ENCODE results near the gene TBCE. TPM values are rescaled to one million over a fixed set of nuclear protein-coding genes. Genes with fewer than 3 reads are reported as not detected.

The TBCE gene
- total RNA-seq, 1 experiment from 2014 or later, result 41.6 TPM

- Histone ChIP-seq H2BK15ac (ENCODE audit: low read depth, low read length) (no peak within 1 kb of the TSS; the same call in 1 of the 2 replicates), H3K79me1 (ENCODE audit: insufficient read depth, low read depth, low read length, poor library complexity, severe bottlenecking) (peaks cover 3% of the 10 kb centered on the region), H3K27ac (ENCODE audit: insufficient read length, low read depth, low read length) (peak within 1 kb of the TSS; percentile 90), H3K4ac (ENCODE audit: low read depth, low read length) (no peak within 1 kb of the TSS; the same call in 1 of the 2 replicates), H3K79me2 (ENCODE audit: insufficient read depth, low read length) (peaks cover 38% of the 10 kb centered on the region; the same call in 1 of the 2 replicates), H4K20me1 (ENCODE audit: control insufficient read depth, insufficient read depth, insufficient read length) (no peaks in the 10 kb centered on the region), H3K56ac (ENCODE audit: insufficient read length, low read depth, low read length) (peak within 1 kb of the TSS; percentile 68), H3T11ph (ENCODE audit: low read length) (no peak within 1 kb of the TSS), H3K14ac (ENCODE audit: insufficient read depth, low read length) (peak within 1 kb of the TSS; percentile 98), H3K18ac (ENCODE audit: insufficient read length, low read depth, low read length) (peak within 1 kb of the TSS; percentile 98), H2BK12ac (ENCODE audit: insufficient read length, low read depth, low read length) (no peak within 1 kb of the TSS), H4K8ac (replicated peaks; ENCODE audit: insufficient read length, low read depth, low read length) (peak within 1 kb of the TSS; percentile 72), H3K9ac (ENCODE audit: extremely low read depth, insufficient read length, low read length) (peak within 1 kb of the TSS; percentile 96), H2BK5ac (ENCODE audit: insufficient read length, low read length) (peak within 1 kb of the TSS; percentile 43), H3K23me2 (ENCODE audit: insufficient read length, low read depth, low read length, poor library complexity, severe bottlenecking) (peaks cover 10% of the 10 kb centered on the region), H4K5ac (ENCODE audit: insufficient read length, low read depth, low read length) (peak within 1 kb of the TSS; percentile 74), H4K91ac (ENCODE audit: insufficient read length, low read depth, low read length) (peak within 1 kb of the TSS; percentile 76), H2BK20ac (ENCODE audit: low read depth, low read length, poor library complexity, severe bottlenecking) (no peak within 1 kb of the TSS), H2AFZ (ENCODE audit: low read length) (no peak within 1 kb of the TSS), H3K23ac (ENCODE audit: insufficient read length, low read depth, low read length) (no peak within 1 kb of the TSS), H3K4me2 (ENCODE audit: insufficient read depth, insufficient read length, low read length) (peak within 1 kb of the TSS; percentile 87), H3K4me1 (ENCODE audit: insufficient read depth, low read length) (no peaks in the 10 kb centered on the region), H3K9me3 (ENCODE audit: control insufficient read depth, low read depth, low read length) (no peaks in the 10 kb centered on the region), H3K27me3 (ENCODE audit: insufficient read depth, low read length) (no peaks in the 10 kb centered on the region), H2BK120ac (ENCODE audit: low read depth, low read length, poor library complexity, severe bottlenecking) (no peak within 1 kb of the TSS), H2AK5ac (ENCODE audit: insufficient read length, low read length) (no peak within 1 kb of the TSS)
- no peaks in the 10 kb centered on the region for H3K9me3 Mint-ChIP-seq
- no peak for DNase-seq
- H3K4me1 Mint-ChIP-seq, result peaks cover 20 to 35% of the 10 kb centered on the region in 2 experiments
- no CpG with 5 or more reads among the region's 58 CpGs for WGBS (ENCODE audit: extremely low coverage, insufficient read length, low lambda C conversion rate)
- peaks cover 9 to 26% (median 14%) of the 10 kb centered on the region in 3 experiments for H3K36me3 Mint-ChIP-seq (ENCODE audit: insufficient read depth in 1 of 3, low read depth in 3 of 3)
- TF ChIP-seq CTCF (conservative IDR thresholded peaks at IDR 0.05), result no peak
- no peaks in the 10 kb centered on the region for H3K27me3 Mint-ChIP-seq (ENCODE audit: low read depth)
- H3K27ac Mint-ChIP-seq, result peak within 1 kb of the TSS; percentile 93 to 99 (median 95)
- H3K4me3 Mint-ChIP-seq, result peak within 1 kb of the TSS in 1 of 2 experiments; percentile 97; a peak in 4 of 5 replicates
Observed at GRCh38 chr1:235327559-235328270, 39.5 kb upstream of the TBCE start, which contains the start of gene ARID4B. Gene ARID4B, minus strand, starts transcription at chr1:235328179. Its CDS starts 1,260 bp downstream, at chr1:235326919.
